DOHH2 (cell line): ENCODE results near the gene ALDH1A1.

ENCODE experiments used
- CTCF ChIP-seq: fragments of 200-600 bp; sonication (generic); IDR thresholded peaks from one replicate; pipeline ENCODE4 v1.5.1; 2014; ENCODE audit warnings: antibody characterized with exemption, mild to moderate bottlenecking, low read depth, low read length; ENCODE audit not compliant: poor library complexity, severe bottlenecking
- EZH2phosphoT487 ChIP-seq: fragments of 200-600 bp; sonication (generic); IDR thresholded peaks from 2 replicates; pipeline ENCODE4 v1.6.1; 2017; ENCODE audit warnings: borderline replicate concordance, mild to moderate bottlenecking, antibody characterized with exemption, low read length, moderate library complexity, mixed read lengths

DNA sequence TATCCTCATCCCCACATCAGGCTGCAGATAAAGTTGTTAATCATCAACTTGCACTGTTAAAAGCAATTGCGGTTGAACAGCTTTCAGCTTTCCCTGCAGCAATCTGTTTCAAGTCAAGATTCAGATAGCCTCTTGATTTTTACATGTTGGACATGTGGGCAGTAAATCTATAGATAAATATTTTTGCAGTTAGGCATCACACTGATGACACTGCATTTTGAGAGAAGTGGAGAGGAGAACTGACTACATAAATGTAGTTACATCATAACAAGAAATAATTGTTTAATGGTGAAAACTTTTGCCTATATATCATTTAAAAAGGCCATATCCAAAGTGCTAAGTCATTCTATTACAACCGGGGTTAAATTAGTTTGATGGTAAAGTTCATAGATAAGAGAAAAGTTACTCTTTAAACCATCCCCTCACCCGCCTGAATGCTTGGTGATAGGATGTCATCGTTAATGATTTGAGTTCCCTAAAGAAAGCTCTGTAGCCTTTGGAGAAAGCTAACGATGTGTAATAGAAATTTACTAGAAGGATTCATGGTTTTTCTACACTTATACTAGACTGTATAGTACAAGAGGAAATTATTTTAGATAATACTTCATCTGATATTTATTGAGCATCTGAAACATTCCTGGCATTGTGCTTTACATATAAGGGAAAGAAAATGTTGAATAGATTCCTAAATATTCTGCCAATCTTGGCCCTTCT, 30.8 kb upstream of the ALDH1A1 start:
- TF ChIP-seq CTCF = no peak
- no peak for TF ChIP-seq EZH2phosphoT487
